Heart right ventricle (tissue), 16 donors: Measurements from ENCODE around the gene GPR78. TPM values are rescaled to one million over a fixed set of nuclear protein-coding genes. Genes with fewer than 3 reads are reported as not detected.

Source experiments
- ATAC-seq, 8 donors: fragments of 200-7000 bp; cut with Tn5 transposase; one replicate each; pipeline ENCODE4 v1.9.1; 2020; ENCODE audit warnings: mild to moderate bottlenecking in 8 of 8, moderate library complexity in 8 of 8, moderate number of reproducible peaks in 1 of 8
- DNase-seq, 2 donors: peaks; one replicate each; pipeline ENCODE4 v3.0.0-alpha.2; 2020
- H3K27ac ChIP-seq, 10 donors: fragments of 200-600 bp; sonication (generic) in 2 of 10; one replicate each; pipeline versions ENCODE4 v1.5.0 to v1.8.0; 2020 to 2022; ENCODE audit warnings: mild to moderate bottlenecking in 3 of 10
- H3K27me3 ChIP-seq, 7 donors: fragments of 200-600 bp; one replicate each; pipeline ENCODE4 v1.8.0; 2021 to 2022; ENCODE audit warnings: mild to moderate bottlenecking in 2 of 7
- H3K36me3 ChIP-seq, 9 donors: fragments of 200-600 bp; sonication (generic) in 1 of 9; one replicate each; pipeline versions ENCODE4 v1.5.0 to v1.8.0; 2020 to 2022; ENCODE audit warnings: mild to moderate bottlenecking in 2 of 9
- H3K4me1 ChIP-seq, 9 donors: fragments of 200-600 bp; sonication (generic) in 1 of 9; one replicate each; pipeline versions ENCODE4 v1.5.0 to v1.8.0; 2020 to 2022; ENCODE audit warnings: mild to moderate bottlenecking in 4 of 9
- H3K4me3 ChIP-seq, 10 donors: fragments of 200-600 bp; sonication (generic) in 2 of 10; one replicate each; pipeline versions ENCODE4 v1.5.0 to v1.8.0; 2020 to 2022; ENCODE audit warnings: mild to moderate bottlenecking in 7 of 10, moderate library complexity in 2 of 10
- H3K9me3 ChIP-seq, 11 donors: fragments of 200-600 bp in 10 of 11; sonication (generic) in 2 of 11; one replicate each; pipeline versions ENCODE4 v1.5.0 to v1.8.0; 2013 to 2022; ENCODE audit warnings: mild to moderate bottlenecking in 2 of 11, control low read depth in 1 of 11, moderate library complexity in 1 of 11
- WGBS, 2 donors: extraction: QIAGEN DNeasy Blood & Tissue Kit; methylation state at CpG; one replicate each; pipeline ENCODE4 v1.1.7; 2013; ENCODE audit warnings: inconsistent platforms in 1 of 2; 5-methylcytosine and 5-hydroxymethylcytosine counted together
- intact Hi-C, 10 donors: fragments of 100-400 bp; cut with DNase I; formaldehyde crosslinking; loops; one replicate each; pipeline versions ENCODE4 v1.11.1 to v1.14.2; 2022
- polyA plus RNA-seq, 2 donors: library from polyadenylated mRNA; stranded (reverse); fragments of 200-250 nt; gene quantifications; one replicate each; pipeline ENCODE4 v1.2.3, GENCODE V29; 2013
- total RNA-seq, 10 donors: library from RNA; stranded (reverse); fragmentation: NEBNext Ultra II Directional in 3 of 10; extraction: Animal tissue kit (Norgen Biotek cat#: 25700) in 3 of 10; gene quantifications; one replicate each; pipeline versions ENCODE4 v1.2.1 to v1.2.4, GENCODE V29; 2021 to 2023
- TF ChIP-seq, protein P1 (sequence below), 9 donors: fragments of 200-600 bp; sonication (generic) in 2 of 9; IDR thresholded peaks; one replicate each; pipeline versions ENCODE4 v1.5.0 to v1.8.0; 2021 to 2022; ENCODE audit warnings: antibody characterized with exemption in 9 of 9, mild to moderate bottlenecking in 5 of 9, moderate library complexity in 1 of 9
- donor health status: Arrhythmogenic right ventricular cardiomyopathy.
- donor health status: ischemic (EF 13 %, LVEDD 7.1; RV severe dilation, severe dysfunction).
- donor health status: healthy with polysubstance abuse.
- donor health status: DM: no; HTN: yes; CAD: no.
- donor health status: DM: no; HTN: no; CAD: no.
- donor health status: ischemic (EF 25% LVEDD 6.9; RV normal size, moderate dysfunction).
- donor health status: ischemic (EF 25% LVEDD 5.7; RV mildly dilated, moderate dysfunction).
- donor health status: healthy.
- donor health status: DM: yes; HTN: yes; CAD: no.
- donor health status: Ischemic cardiomyopathy.
- donor health status: ischemic (EF 35%, LVEDD 5.7; RV mildly dilated, moderate dysfunction).
- donor health status: nonischemic (EF 11% LVEDD 7.7; RV severe dilation, severe dysfunction).
- donor health status: DM: yes; HTN: yes; CAD: no.
- donor health status: PGD.
- donor health status: ischemic (EF 29% LVEDD 5.4; RV normal size, mild dysfunction).
- donor health status: nonischemic (EF 23%, LVEDD 6.1; RV moderate dilation, normal function).

The GPR78 gene
- total and polyA plus RNA-seq, 12 donors, result 0.01 to 0.12 TPM; not detected in 10

DNA sequence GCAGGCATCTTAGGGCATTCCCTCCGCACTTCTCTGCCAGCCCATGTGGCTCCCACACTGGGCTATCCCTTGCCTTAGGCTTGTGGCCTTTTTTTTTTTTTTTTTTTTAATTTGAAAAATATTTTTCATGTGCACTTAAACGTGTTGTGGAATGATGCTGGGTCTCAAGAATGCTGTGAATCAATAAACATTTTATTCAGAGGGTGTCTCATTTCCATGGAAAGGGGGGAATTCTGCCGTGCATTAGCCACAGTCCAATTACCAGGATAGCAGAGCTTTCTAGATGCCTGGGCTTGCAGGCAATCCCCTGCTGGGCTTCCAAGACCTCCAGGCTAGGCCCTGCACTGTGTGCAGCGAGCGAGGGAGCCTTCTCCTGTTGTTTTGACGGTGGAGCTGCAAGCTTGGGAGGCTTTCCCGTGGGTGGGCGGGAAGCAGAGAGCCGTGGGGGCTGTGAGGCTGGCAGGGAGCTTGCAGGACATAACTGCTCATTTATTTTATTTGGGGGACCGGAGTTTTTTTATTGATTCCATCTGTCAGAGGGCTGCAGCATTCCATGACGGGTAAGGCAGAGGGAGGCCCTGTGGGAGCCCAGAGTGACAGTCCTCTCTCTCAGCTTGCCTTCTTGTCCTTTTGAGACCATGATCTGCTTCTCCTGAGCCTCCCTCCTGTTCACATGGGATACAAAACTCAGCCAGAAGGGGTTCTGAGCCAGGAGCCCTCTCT is 9.8 kb downstream of the GPR78 start:
- no peaks in the 10 kb centered on the region for H3K9me3 ChIP-seq
- no peak overlapping the region for H3K27ac ChIP-seq
- H3K4me3 ChIP-seq, result no peak overlapping the region
- peaks cover 0 to 12% (median 0%) of the 10 kb centered on the region in 9 donors for H3K4me1 ChIP-seq
- peaks cover 15 to 93% (median 87%) of the 10 kb centered on the region in 7 donors for H3K27me3 ChIP-seq
- 44 to 54% methylated on average over 11 of the region's 11 CpGs for WGBS, 2 donors
- DNase-seq (no peak), ATAC-seq (no peak)
- no peaks in the 10 kb centered on the region for H3K36me3 ChIP-seq
- intact Hi-C loops, result loop anchor here in 9 of 10 donors (2.0 to 10.0 kb wide), 5 partner anchors 118 to 348 kb away; no protein-coding TSS in a partner anchor
- TF ChIP-seq, protein P1, sequence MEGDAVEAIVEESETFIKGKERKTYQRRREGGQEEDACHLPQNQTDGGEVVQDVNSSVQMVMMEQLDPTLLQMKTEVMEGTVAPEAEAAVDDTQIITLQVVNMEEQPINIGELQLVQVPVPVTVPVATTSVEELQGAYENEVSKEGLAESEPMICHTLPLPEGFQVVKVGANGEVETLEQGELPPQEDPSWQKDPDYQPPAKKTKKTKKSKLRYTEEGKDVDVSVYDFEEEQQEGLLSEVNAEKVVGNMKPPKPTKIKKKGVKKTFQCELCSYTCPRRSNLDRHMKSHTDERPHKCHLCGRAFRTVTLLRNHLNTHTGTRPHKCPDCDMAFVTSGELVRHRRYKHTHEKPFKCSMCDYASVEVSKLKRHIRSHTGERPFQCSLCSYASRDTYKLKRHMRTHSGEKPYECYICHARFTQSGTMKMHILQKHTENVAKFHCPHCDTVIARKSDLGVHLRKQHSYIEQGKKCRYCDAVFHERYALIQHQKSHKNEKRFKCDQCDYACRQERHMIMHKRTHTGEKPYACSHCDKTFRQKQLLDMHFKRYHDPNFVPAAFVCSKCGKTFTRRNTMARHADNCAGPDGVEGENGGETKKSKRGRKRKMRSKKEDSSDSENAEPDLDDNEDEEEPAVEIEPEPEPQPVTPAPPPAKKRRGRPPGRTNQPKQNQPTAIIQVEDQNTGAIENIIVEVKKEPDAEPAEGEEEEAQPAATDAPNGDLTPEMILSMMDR (IDR thresholded peaks at IDR 0.05), result no peak

DNA sequence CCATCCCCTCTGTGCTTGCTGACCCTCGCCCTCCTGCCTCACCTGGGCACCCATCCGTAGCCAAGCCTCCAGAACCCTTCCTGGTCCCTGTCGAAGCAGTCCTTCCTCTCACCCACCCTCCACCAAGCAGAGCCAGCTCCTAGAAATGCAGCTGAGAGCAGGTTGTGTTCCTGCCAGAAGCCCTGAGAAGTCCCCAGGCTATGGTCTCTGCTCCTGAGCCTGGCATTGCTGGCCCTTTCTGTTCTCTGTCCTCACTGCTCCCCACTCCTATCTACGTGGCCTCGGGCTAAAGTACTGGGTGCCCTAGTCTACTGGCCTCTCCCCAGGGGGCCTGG is 10.3 kb downstream of the GPR78 start:
- no peak overlapping the region for H3K27ac ChIP-seq
- TF ChIP-seq, protein P1 (IDR thresholded peaks at IDR 0.05), result no peak
- DNase-seq (no peak), ATAC-seq (no peak)
- intact Hi-C loops, result loop anchor here in 9 of 10 donors (5.0 to 10.0 kb wide), 4 partner anchors 118 to 348 kb away; no protein-coding TSS in a partner anchor
- H3K27me3 ChIP-seq, result peaks cover 15 to 89% (median 82%) of the 10 kb centered on the region in 7 donors
- peaks cover 0 to 12% (median 0%) of the 10 kb centered on the region in 9 donors for H3K4me1 ChIP-seq
- no peaks in the 10 kb centered on the region for H3K9me3 ChIP-seq
- no peaks in the 10 kb centered on the region for H3K36me3 ChIP-seq
- 77 to 83% methylated on average over 5 of the region's 5 CpGs for WGBS, 2 donors
- no peak overlapping the region for H3K4me3 ChIP-seq

DNA sequence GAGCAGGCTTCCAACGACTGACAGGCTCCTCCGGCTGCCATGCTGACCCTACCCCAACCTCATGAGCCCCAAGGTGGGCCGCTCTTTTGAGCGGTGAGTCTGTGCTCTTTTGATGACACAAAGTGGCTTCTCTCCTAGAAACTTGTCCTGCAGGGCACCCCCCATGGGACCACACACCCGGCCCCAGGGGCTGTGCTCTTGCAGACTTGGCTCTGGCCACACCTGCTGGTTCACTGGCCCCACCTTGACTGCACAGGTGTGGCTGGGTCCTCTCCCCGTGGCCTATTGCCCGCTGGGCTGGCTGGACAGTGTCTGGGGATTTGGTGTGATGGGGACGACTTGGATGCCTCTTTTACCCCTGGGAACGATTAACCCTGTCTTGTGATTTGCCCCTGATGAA is 10.9 kb downstream of the GPR78 start:
- Histone ChIP-seq H3K27me3 (peaks cover 15 to 86% (median 76%) of the 10 kb centered on the region in 7 donors), H3K36me3 (no peaks in the 10 kb centered on the region), H3K4me1 (peaks cover 0 to 12% (median 0%) of the 10 kb centered on the region in 9 donors), H3K9me3 (no peaks in the 10 kb centered on the region), H3K4me3 (no peak overlapping the region), H3K27ac (no peak overlapping the region)
- intact Hi-C loops, result loop anchor here in 9 of 10 donors (5.0 to 10.0 kb wide), 4 partner anchors 119 to 349 kb away; no protein-coding TSS in a partner anchor
- 78 to 79% methylated on average over 9 of the region's 9 CpGs for WGBS, 2 donors
- ATAC-seq, result no peak
- TF ChIP-seq, protein P1 (IDR thresholded peaks at IDR 0.05), result no peak
- DNase-seq, result no peak

DNA sequence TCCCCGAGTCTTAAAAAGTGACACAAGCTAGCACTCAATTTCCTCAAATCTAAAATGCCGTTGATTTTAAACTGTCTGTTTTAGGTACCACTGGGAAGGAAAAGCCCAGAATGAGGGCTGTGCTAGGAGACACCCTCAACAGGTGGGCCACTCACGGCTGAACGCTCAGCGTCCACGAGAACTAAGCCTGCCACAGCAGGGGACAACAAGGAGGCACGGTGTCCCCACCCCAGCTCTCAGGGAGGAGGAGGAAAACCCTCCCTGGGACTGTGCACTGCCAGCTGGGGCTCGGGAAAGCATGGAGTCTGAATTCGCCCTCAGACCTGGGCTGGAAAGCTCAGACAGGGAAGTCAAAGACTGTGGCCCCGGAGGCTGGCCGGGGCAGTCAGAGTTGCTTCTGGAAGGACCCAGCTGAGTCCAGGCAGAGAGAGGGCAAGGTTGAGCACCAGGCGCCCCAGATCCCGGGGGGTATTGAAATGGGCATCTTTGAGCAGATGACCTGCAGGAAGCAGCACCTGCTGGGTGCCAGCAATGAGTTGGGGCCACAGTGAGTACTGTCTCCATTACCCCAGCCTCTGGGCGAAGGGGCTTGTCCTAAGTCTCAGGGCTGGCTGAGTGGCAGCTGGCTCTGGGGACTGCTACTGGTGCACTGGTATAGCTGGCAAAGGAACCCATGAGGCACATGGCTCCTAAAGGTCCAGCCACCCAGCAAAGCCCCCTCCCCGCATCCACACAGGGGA is 11.6 kb downstream of the GPR78 start:
- Histone ChIP-seq H3K4me1 (peaks cover 0 to 12% (median 0%) of the 10 kb centered on the region in 9 donors), H3K27ac (no peak overlapping the region), H3K9me3 (no peaks in the 10 kb centered on the region), H3K4me3 (no peak overlapping the region), H3K27me3 (peaks cover 15 to 79% (median 69%) of the 10 kb centered on the region in 7 donors), H3K36me3 (no peaks in the 10 kb centered on the region)
- ATAC-seq, result no peak
- intact Hi-C loops, result loop anchor here in 9 of 10 donors (2.0 to 10.0 kb wide), 5 partner anchors 119 to 349 kb away; no protein-coding TSS in a partner anchor
- no peak for DNase-seq
- 55 to 60% methylated on average over 15 of the region's 15 CpGs for WGBS, 2 donors
- TF ChIP-seq, protein P1 (IDR thresholded peaks at IDR 0.05), result no peak
